Astrocyte (in vitro differentiated cells and primary cell): ENCODE measurements around the gene RBM19.
"Not testable (repeated sequence)": the region's sequence is repeated elsewhere in the genome, so short reads cannot be mapped to it uniquely, and the experiment has no call there.

Source experiments
- EZH2 ChIP-seq: IDR thresholded peaks from 2 replicates; pipeline ENCODE4 v1.6.1; 2012; ENCODE audit warnings: mild to moderate bottlenecking, low read length, inconsistent platforms; ENCODE audit not compliant: insufficient read depth
- TF ChIP-seq, protein P1 (sequence below): IDR thresholded peaks from 2 replicates; pipeline ENCODE4 v1.5.1; 2011; ENCODE audit warnings: low read depth, mild to moderate bottlenecking, inconsistent platforms, low read length, moderate library complexity; ENCODE audit not compliant: insufficient read depth

DNA sequence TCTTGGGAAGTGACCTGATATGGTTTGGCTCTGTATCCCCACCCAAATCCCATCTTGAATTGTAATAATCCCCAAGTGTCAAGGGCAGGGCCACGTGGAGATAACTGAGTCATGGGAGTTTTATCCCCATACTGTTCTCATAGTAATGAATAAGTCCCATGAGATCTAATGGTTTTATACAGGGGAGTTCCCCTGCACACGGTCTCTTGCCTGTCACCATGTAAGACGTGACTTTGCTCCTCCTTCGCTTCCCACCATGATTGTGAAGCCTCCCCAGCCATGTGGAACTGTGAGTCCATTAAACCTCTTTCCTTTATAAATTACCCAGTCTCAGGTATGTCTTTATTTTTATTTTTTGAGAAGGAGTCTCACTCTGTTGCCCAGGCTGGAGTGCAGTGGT lies 26.6 kb upstream of the RBM19 start:
- TF ChIP-seq, protein P1, sequence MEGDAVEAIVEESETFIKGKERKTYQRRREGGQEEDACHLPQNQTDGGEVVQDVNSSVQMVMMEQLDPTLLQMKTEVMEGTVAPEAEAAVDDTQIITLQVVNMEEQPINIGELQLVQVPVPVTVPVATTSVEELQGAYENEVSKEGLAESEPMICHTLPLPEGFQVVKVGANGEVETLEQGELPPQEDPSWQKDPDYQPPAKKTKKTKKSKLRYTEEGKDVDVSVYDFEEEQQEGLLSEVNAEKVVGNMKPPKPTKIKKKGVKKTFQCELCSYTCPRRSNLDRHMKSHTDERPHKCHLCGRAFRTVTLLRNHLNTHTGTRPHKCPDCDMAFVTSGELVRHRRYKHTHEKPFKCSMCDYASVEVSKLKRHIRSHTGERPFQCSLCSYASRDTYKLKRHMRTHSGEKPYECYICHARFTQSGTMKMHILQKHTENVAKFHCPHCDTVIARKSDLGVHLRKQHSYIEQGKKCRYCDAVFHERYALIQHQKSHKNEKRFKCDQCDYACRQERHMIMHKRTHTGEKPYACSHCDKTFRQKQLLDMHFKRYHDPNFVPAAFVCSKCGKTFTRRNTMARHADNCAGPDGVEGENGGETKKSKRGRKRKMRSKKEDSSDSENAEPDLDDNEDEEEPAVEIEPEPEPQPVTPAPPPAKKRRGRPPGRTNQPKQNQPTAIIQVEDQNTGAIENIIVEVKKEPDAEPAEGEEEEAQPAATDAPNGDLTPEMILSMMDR: not testable (repeated sequence)
- TF ChIP-seq EZH2: not testable (repeated sequence)
